VCaP (cell line): ENCODE results near the gene SSBP2.

Experiments
- H3K27ac ChIP-seq: fragments of 450-650 bp; 2 replicates; pipeline ENCODE4 v1.5.1; 2017
- TF ChIP-seq, protein P1 (sequence below): fragments of 450-650 bp; conservative IDR thresholded peaks from 2 replicates; pipeline ENCODE4 v1.5.1; 2017; ENCODE audit warnings: mild to moderate bottlenecking, moderate library complexity

Gene SSBP2

GRCh38 chr5:81429363-81429762, 321.5 kb downstream of the SSBP2 start:
- TF ChIP-seq, protein P1, sequence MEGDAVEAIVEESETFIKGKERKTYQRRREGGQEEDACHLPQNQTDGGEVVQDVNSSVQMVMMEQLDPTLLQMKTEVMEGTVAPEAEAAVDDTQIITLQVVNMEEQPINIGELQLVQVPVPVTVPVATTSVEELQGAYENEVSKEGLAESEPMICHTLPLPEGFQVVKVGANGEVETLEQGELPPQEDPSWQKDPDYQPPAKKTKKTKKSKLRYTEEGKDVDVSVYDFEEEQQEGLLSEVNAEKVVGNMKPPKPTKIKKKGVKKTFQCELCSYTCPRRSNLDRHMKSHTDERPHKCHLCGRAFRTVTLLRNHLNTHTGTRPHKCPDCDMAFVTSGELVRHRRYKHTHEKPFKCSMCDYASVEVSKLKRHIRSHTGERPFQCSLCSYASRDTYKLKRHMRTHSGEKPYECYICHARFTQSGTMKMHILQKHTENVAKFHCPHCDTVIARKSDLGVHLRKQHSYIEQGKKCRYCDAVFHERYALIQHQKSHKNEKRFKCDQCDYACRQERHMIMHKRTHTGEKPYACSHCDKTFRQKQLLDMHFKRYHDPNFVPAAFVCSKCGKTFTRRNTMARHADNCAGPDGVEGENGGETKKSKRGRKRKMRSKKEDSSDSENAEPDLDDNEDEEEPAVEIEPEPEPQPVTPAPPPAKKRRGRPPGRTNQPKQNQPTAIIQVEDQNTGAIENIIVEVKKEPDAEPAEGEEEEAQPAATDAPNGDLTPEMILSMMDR, result no peak
- H3K27ac ChIP-seq, result no peak overlapping the region

- no peak overlapping the region for H3K27ac ChIP-seq
- TF ChIP-seq, protein P1, result no peak
Measured at GRCh38 chr5:81428861-81429260, 322.0 kb downstream of the SSBP2 start.

GRCh38 chr5:81428446-81428845, 322.5 kb downstream of the SSBP2 start:
- H3K27ac ChIP-seq, result no peak overlapping the region
- TF ChIP-seq, protein P1, result no peak

DNA sequence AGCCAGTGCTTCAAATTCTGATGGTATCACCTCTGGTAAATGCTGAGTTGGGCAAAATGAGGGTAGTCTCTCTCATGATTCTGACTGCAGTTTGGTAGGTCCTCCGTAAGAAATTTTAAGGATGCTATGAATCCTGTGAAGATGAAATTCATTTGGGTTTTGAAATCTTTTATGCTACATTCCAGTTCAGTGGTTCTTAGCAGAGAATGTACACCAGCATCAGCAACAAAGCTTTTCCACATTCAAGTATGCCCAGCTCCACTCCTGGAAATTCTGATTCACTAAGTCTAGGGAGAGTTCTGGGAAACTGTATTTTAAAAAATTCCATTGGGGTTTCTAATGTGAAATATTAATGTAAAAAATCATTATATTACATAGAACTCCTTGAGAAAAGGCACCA, 323.3 kb downstream of the SSBP2 start:
- TF ChIP-seq, protein P1, result no peak
- no peak overlapping the region for H3K27ac ChIP-seq

GRCh38 chr5:81426359-81427030, 324.4 kb downstream of the SSBP2 start:
- TF ChIP-seq, protein P1, result no peak
- H3K27ac ChIP-seq, result no peak overlapping the region

DNA sequence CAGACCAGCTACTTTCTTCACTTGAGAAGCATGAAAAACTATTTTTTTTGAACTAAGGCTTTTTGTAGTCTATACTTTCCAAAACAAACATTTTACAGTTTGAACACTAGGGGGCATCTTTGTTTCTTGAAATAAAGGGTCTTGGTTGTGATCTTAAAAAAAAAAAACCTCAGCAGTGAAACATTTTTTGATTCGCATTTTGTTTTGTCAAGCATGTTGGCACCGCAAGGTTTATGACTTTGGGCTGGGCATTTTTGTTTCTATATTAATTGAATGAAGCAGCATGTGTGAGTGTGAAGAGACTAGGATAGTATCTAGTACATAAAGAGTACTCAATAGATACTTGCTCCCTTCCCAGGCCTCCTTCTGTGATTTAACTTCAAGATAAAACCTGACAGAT, 325.3 kb downstream of the SSBP2 start:
- H3K27ac ChIP-seq, result no peak overlapping the region

GRCh38 chr5:81424728-81425127, 326.2 kb downstream of the SSBP2 start:
- TF ChIP-seq, protein P1, result no peak
- no peak overlapping the region for H3K27ac ChIP-seq

More for the DNA sequence above, 325.3 kb downstream of the SSBP2 start:
- TF ChIP-seq, protein P1, result peak; percentile 69
